ENCODE results near the gene BSN.

DNA sequence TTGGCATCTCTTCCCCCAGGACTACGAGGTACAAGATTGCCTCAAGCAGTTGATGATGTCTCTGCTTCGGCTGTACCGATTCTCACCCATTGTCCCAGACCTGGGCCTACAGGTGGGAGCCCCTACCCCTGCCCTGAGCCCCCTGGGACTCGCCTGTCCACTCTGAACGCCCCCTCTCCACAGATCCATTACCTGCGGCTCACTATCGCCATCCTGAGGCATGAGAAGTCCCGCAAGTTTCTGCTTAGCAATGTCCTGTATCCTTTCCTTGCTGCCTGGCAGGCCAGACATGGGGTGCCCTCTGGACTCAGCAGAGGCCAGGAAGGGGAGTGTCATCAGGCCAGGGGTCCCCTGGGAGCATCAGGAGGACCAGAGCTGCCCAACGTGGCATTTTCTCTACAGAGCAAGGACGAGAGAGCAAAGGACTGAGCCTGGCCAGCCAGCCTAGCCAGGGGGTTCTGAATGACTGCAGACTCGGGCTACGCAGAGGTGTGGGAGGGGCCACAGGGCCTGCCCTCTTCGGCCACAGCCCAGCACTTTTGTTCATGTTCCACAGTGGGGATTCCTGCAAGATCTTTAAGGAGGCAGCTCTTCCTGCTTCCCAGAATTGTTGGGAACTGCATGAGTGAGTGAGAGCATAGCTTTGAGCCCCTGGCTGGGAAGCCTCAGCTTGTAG, 146.3 kb downstream of the BSN start:
- TF ChIP-seq EP300 (IDR thresholded peaks at IDR 0.05; ENCODE audit: borderline replicate concordance) (no peak), RAD21 (IDR thresholded peaks at IDR 0.05; ENCODE audit: low read depth) (no peak), CREB1 (IDR thresholded peaks at IDR 0.05; ENCODE audit: low read depth) (no peak), TAF1 (IDR thresholded peaks at IDR 0.05; ENCODE audit: low read depth) (no peak), YY1 (IDR thresholded peaks at IDR 0.05; ENCODE audit: low read depth) (no peak), CEBPB (IDR thresholded peaks at IDR 0.05) (no peak), NFIC (IDR thresholded peaks at IDR 0.05) (no peak), ZBTB7A (IDR thresholded peaks at IDR 0.05; ENCODE audit: low read depth) (no peak)
- TF ChIP-seq, protein P1, sequence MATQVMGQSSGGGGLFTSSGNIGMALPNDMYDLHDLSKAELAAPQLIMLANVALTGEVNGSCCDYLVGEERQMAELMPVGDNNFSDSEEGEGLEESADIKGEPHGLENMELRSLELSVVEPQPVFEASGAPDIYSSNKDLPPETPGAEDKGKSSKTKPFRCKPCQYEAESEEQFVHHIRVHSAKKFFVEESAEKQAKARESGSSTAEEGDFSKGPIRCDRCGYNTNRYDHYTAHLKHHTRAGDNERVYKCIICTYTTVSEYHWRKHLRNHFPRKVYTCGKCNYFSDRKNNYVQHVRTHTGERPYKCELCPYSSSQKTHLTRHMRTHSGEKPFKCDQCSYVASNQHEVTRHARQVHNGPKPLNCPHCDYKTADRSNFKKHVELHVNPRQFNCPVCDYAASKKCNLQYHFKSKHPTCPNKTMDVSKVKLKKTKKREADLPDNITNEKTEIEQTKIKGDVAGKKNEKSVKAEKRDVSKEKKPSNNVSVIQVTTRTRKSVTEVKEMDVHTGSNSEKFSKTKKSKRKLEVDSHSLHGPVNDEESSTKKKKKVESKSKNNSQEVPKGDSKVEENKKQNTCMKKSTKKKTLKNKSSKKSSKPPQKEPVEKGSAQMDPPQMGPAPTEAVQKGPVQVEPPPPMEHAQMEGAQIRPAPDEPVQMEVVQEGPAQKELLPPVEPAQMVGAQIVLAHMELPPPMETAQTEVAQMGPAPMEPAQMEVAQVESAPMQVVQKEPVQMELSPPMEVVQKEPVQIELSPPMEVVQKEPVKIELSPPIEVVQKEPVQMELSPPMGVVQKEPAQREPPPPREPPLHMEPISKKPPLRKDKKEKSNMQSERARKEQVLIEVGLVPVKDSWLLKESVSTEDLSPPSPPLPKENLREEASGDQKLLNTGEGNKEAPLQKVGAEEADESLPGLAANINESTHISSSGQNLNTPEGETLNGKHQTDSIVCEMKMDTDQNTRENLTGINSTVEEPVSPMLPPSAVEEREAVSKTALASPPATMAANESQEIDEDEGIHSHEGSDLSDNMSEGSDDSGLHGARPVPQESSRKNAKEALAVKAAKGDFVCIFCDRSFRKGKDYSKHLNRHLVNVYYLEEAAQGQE (IDR thresholded peaks at IDR 0.05; ENCODE audit: low read depth): no peak
